Endothelial cell of umbilical vein (primary cell): Measurements from ENCODE around the gene FAM219A.

Experiments used
- CTCF ChIP-seq, 2 donors: IDR thresholded peaks; 1 replicate in 1 of 2; 2 replicates in 1 of 2; pipeline ENCODE4 v1.5.1; 2011; ENCODE audit warnings: low read length in 2 of 2, mild to moderate bottlenecking in 2 of 2, moderate library complexity in 2 of 2, control low read depth in 1 of 2, inconsistent platforms in 1 of 2, low read depth in 1 of 2; ENCODE audit not compliant: insufficient read depth in 1 of 2; ENCODE audit errors: extremely low read depth in 1 of 2
- POLR2A ChIP-seq: IDR thresholded peaks from 2 replicates; pipeline ENCODE4 v1.6.1; 2012; ENCODE audit warnings: low read depth, mild to moderate bottlenecking, control low read depth, low read length

GRCh38 chr9:34405719-34406118 is 52.7 kb downstream of the FAM219A start:
- no peak for TF ChIP-seq CTCF (IDR thresholded peaks at IDR 0.05; ENCODE audit: extremely low read depth in 1 of 2, insufficient read depth in 1 of 2, low read depth in 1 of 2, low read length in 2 of 2)
- no peak for TF ChIP-seq POLR2A
